Panc1 (cell line): Measurements from ENCODE around the gene PIGZ. TPM values are rescaled to one million over a fixed set of nuclear protein-coding genes. Genes with fewer than 3 reads are reported as not detected.

Experiments used
- ATAC-seq: fragments of 200-7000 bp; cut with Tn5 transposase; 2 replicates; pipeline ENCODE4 v1.9.1; 2020; ENCODE audit warnings: mild to moderate bottlenecking, moderate library complexity
- BruUV-seq: library from RNA; stranded (reverse); fragments of 400-500 nt; replicated peaks from 2 replicates; lab custom pipeline; 2021; lab: Mats Ljungman, UMichigan
- CTCF ChIA-PET: fragments of 300-600 bp; sonication (Branson Sonifier 250); formaldehyde crosslinking; loops from one replicate; lab custom pipeline; 2022; ENCODE audit warnings: antibody characterized with exemption; lab: Charles Lee
- POLR2A ChIA-PET: fragments of 300-600 bp; sonication (Branson Sonifier 250); formaldehyde crosslinking; loops from one replicate; lab custom pipeline; 2022; ENCODE audit warnings: antibody characterized with exemption; lab: Charles Lee
- DNase-seq: peaks from one replicate; pipeline ENCODE4 v3.0.0-alpha.2; 2010; ENCODE audit warnings: low read depth, low spot score
- H3K27ac ChIP-seq: 2 replicates; pipeline ENCODE4 v1.5.1; 2011; ENCODE audit warnings: mild to moderate bottlenecking, low read length, inconsistent platforms
- H3K27me3 ChIP-seq: fragments of 200-500 bp; sonication (Bioruptor generic); 2 replicates; pipeline ENCODE4 v1.6.0; 2014; ENCODE audit warnings: low read length, inconsistent platforms; ENCODE audit not compliant: control insufficient read depth, insufficient read depth
- H3K36me3 ChIP-seq: fragments of 200-500 bp; sonication (Bioruptor generic); 2 replicates; pipeline ENCODE4 v1.5.1; 2014; ENCODE audit warnings: inconsistent platforms, mild to moderate bottlenecking, low read length, moderate library complexity; ENCODE audit not compliant: control insufficient read depth, insufficient read depth
- H3K4me1 ChIP-seq: 2 replicates; pipeline ENCODE4 v1.5.1; 2011; ENCODE audit warnings: inconsistent platforms, mild to moderate bottlenecking, low read length, moderate library complexity; ENCODE audit not compliant: control insufficient read depth, insufficient read depth
- H3K4me3 ChIP-seq, 2 experiments: 2 replicates each; pipeline ENCODE4 v1.5.1; 2011 to 2012; ENCODE audit warnings: low read depth in 2 of 2, low read length in 2 of 2, mild to moderate bottlenecking in 2 of 2, inconsistent platforms in 1 of 2, moderate library complexity in 1 of 2
- H3K9me3 ChIP-seq: fragments of 200-500 bp; sonication (Bioruptor generic); 2 replicates; pipeline ENCODE4 v1.5.1; 2014; ENCODE audit warnings: low read depth, mild to moderate bottlenecking, inconsistent platforms, low read length, moderate library complexity; ENCODE audit not compliant: control insufficient read depth, insufficient read depth
- POLR2AphosphoS5 ChIP-seq: IDR thresholded peaks from 2 replicates; pipeline ENCODE4 v1.6.1; 2012; ENCODE audit warnings: mild to moderate bottlenecking, low read depth, low read length, moderate library complexity
- SIN3A ChIP-seq: IDR thresholded peaks from 2 replicates; pipeline ENCODE4 v1.6.1; 2012; ENCODE audit warnings: low read depth, mild to moderate bottlenecking, low read length, moderate library complexity, borderline replicate concordance; ENCODE audit not compliant: insufficient read depth
- TCF7L2 ChIP-seq: IDR thresholded peaks from 2 replicates; pipeline ENCODE4 v1.6.1; 2011; ENCODE audit warnings: mild to moderate bottlenecking, low read depth, low read length, inconsistent platforms
- in situ Hi-C: cut with HindIII; loops from 2 replicates; pipeline ENCODE4 v1.10.0; 2016; ENCODE audit warnings: low sequenced_read_pairs, low pct_unique_long_range_greater_than_20kb
- intact Hi-C: fragments of 100-400 bp; cut with micrococcal nuclease; formaldehyde crosslinking; loops from one replicate; pipeline ENCODE4 v1.10.0; 2022; ENCODE audit not compliant: unreplicated experiment
- total RNA-seq: library from RNA; stranded (reverse); gene quantifications from one replicate; pipeline ENCODE4 v1.2.1, GENCODE V29; 2021; ENCODE audit not compliant: unreplicated experiment
- TF ChIP-seq, protein P1 (sequence below): fragments of 450-650 bp; IDR thresholded peaks from 2 replicates; pipeline ENCODE4 v1.5.1; 2017; ENCODE audit warnings: mild to moderate bottlenecking
- TF ChIP-seq, protein P2 (sequence below), 2 experiments: IDR thresholded peaks; 2 replicates each; pipeline ENCODE4 v1.6.1; 2011 to 2012; ENCODE audit warnings: low read depth in 2 of 2, control low read depth in 1 of 2, low read length in 1 of 2, mild to moderate bottlenecking in 1 of 2, moderate library complexity in 1 of 2; ENCODE audit not compliant: insufficient read depth in 1 of 2

PIGZ gene
- total RNA-seq, 1 experiment from 2014 or later = 6.3 TPM

DNA sequence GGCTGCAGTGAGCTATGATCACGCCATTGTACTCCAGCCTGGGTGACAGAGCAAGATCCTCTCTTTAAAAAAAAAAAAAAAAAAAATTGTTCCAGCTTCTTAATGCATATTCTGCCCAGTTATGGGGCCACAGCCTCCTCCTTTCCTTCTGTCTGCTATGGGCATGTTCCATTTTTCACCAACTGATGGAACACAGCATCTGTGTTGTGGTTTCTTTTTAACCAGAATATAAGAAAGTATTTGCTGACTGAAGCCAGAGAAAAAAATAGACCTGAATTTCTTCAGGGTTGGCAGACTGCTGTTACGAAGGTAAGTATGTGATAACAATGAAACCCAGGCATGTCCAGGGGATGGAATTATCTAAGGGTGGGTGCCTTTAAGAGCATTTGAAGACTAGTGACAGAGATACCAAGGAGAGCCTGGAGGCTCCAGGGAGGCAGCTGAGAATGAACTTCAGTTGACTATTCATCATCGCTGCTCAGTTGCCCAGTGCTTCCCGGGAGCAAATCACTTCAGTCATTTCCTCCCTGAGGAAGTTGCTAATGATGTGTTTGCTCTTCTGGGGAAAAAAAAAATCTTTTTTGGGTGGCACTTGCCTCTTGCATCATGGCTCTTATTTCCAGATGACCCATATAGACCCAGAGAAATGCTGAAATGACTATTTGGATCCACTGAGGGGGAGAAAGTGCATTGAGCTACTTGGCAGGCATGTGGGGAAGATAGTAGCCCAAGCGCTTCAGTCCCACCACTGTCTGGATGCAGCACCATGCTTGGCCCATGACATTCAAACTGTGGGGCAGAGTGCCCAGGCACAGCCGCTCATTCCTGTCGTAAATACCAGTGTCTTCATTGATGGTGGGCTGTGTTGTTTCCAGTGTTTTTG is 40.8 kb downstream of the PIGZ start:
- TF ChIP-seq, protein P1, sequence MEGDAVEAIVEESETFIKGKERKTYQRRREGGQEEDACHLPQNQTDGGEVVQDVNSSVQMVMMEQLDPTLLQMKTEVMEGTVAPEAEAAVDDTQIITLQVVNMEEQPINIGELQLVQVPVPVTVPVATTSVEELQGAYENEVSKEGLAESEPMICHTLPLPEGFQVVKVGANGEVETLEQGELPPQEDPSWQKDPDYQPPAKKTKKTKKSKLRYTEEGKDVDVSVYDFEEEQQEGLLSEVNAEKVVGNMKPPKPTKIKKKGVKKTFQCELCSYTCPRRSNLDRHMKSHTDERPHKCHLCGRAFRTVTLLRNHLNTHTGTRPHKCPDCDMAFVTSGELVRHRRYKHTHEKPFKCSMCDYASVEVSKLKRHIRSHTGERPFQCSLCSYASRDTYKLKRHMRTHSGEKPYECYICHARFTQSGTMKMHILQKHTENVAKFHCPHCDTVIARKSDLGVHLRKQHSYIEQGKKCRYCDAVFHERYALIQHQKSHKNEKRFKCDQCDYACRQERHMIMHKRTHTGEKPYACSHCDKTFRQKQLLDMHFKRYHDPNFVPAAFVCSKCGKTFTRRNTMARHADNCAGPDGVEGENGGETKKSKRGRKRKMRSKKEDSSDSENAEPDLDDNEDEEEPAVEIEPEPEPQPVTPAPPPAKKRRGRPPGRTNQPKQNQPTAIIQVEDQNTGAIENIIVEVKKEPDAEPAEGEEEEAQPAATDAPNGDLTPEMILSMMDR = no peak
- TF ChIP-seq, protein P2, sequence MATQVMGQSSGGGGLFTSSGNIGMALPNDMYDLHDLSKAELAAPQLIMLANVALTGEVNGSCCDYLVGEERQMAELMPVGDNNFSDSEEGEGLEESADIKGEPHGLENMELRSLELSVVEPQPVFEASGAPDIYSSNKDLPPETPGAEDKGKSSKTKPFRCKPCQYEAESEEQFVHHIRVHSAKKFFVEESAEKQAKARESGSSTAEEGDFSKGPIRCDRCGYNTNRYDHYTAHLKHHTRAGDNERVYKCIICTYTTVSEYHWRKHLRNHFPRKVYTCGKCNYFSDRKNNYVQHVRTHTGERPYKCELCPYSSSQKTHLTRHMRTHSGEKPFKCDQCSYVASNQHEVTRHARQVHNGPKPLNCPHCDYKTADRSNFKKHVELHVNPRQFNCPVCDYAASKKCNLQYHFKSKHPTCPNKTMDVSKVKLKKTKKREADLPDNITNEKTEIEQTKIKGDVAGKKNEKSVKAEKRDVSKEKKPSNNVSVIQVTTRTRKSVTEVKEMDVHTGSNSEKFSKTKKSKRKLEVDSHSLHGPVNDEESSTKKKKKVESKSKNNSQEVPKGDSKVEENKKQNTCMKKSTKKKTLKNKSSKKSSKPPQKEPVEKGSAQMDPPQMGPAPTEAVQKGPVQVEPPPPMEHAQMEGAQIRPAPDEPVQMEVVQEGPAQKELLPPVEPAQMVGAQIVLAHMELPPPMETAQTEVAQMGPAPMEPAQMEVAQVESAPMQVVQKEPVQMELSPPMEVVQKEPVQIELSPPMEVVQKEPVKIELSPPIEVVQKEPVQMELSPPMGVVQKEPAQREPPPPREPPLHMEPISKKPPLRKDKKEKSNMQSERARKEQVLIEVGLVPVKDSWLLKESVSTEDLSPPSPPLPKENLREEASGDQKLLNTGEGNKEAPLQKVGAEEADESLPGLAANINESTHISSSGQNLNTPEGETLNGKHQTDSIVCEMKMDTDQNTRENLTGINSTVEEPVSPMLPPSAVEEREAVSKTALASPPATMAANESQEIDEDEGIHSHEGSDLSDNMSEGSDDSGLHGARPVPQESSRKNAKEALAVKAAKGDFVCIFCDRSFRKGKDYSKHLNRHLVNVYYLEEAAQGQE (IDR thresholded peaks at IDR 0.05; ENCODE audit: insufficient read depth in 1 of 2, low read depth in 2 of 2, low read length in 1 of 2) = no peak
- TF ChIP-seq SIN3A (no peak), POLR2AphosphoS5 (no peak), TCF7L2 (no peak)
- CTCF ChIA-PET = no interaction called here
- in situ Hi-C loops (no loop called here), intact Hi-C loops (no loop called here)
- H3K36me3 ChIP-seq = peaks cover 16% of the 10 kb centered on the region
- H3K4me1 ChIP-seq = no peaks in the 10 kb centered on the region
- BruUV-seq = no TSS peak
- ATAC-seq (no peak), DNase-seq (no peak)
- H3K27ac ChIP-seq = no peak overlapping the region
- H3K4me3 ChIP-seq = no peak overlapping the region
- POLR2A ChIA-PET = no interaction called here
- no peaks in the 10 kb centered on the region for H3K9me3 ChIP-seq
- H3K27me3 ChIP-seq = no peaks in the 10 kb centered on the region

DNA sequence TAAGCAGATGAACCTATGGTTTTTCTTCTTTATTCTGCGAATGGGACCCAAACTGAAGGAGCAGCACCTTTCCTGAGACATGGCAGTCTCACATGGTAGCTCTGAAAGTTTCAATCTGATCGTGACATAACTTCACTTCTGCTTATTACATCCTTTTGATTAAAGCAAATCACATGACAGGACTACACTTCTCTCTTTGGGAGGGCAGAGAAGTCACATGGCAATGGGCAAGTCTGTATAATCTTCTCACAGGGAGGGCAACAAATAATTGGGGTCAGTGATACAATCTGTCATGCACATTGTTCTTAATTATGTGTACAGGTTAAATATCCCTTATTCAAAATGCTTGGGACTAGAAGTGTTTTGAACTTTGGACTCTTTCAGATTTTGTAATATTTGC is 47.9 kb downstream of the PIGZ start:
- TF ChIP-seq TCF7L2 (no peak), SIN3A (no peak), POLR2AphosphoS5 (no peak)
- TF ChIP-seq, protein P2 (IDR thresholded peaks at IDR 0.05; ENCODE audit: insufficient read depth in 1 of 2, low read depth in 2 of 2, low read length in 1 of 2) = no peak
- TF ChIP-seq, protein P1 = no peak
- intact Hi-C loops (no loop called here), in situ Hi-C loops (no loop called here)
- BruUV-seq = no TSS peak
- Histone ChIP-seq H3K9me3 (no peaks in the 10 kb centered on the region), H3K36me3 (peaks cover 8% of the 10 kb centered on the region), H3K4me3 (no peak overlapping the region), H3K4me1 (no peaks in the 10 kb centered on the region), H3K27ac (no peak overlapping the region), H3K27me3 (no peaks in the 10 kb centered on the region)
- no peak for DNase-seq
- ChIA-PET POLR2A (no interaction called here), CTCF (no interaction called here)
- ATAC-seq = no peak
